Mammary epithelial cell (primary cell): ENCODE measurements around the gene SLC9A9.

Source experiments
- CTCF ChIP-seq, 2 donors: IDR thresholded peaks in 1 of 2; conservative IDR thresholded peaks in 1 of 2; 2 replicates each; pipeline ENCODE4 v1.5.1; 2011 to 2012; ENCODE audit warnings: inconsistent platforms in 2 of 2, low read length in 2 of 2, mild to moderate bottlenecking in 2 of 2, control low read depth in 1 of 2, low read depth in 1 of 2; ENCODE audit not compliant: insufficient read depth in 1 of 2; ENCODE audit errors: extremely low read depth in 1 of 2
- EZH2 ChIP-seq: IDR thresholded peaks from 2 replicates; pipeline ENCODE4 v1.6.1; 2012; ENCODE audit warnings: low read length, inconsistent platforms, borderline replicate concordance

GRCh38 chr3:143731776-143732175, 116.5 kb downstream of the SLC9A9 start:
- TF ChIP-seq EZH2: no peak
- TF ChIP-seq CTCF (conservative IDR thresholded peaks at IDR 0.05 in 1 of 2, IDR thresholded peaks at IDR 0.05 in 1 of 2; ENCODE audit: extremely low read depth in 1 of 2, insufficient read depth in 1 of 2, low read depth in 1 of 2, low read length in 2 of 2): no peak
